Coronary artery (tissue), 2 donors: Measurements from ENCODE around the gene MAST4.
"Not testable (repeated sequence)": the region's sequence is repeated elsewhere in the genome, so short reads cannot be mapped to it uniquely, and the experiment has no call there.

Source experiments
- DNase-seq: peaks from one replicate; pipeline ENCODE4 v3.0.0-alpha.2; 2017; ENCODE audit warnings: low spot score
- H3K27ac ChIP-seq, 2 donors: fragments of 200-600 bp; sonication (generic); one replicate each; pipeline ENCODE4 v1.5.1; 2016 to 2019
- H3K4me3 ChIP-seq: fragments of 200-600 bp; sonication (generic); 2 replicates; pipeline ENCODE4 v1.5.1; 2016; ENCODE audit warnings: mild to moderate bottlenecking, moderate library complexity
- CTCF ChIP-seq: fragments of 200-600 bp; sonication (generic); IDR thresholded peaks from one replicate; pipeline ENCODE4 v1.5.1; 2019; ENCODE audit warnings: antibody characterized with exemption

The MAST4 gene

GRCh38 chr5:67115246-67115645 is 519.1 kb downstream of the MAST4 start:
- Histone ChIP-seq H3K27ac (no peak overlapping the region), H3K4me3 (no peak overlapping the region)
- no peak for TF ChIP-seq CTCF
- DNase-seq, result no peak

GRCh38 chr5:67115817-67116216 is 519.6 kb downstream of the MAST4 start:
- H3K4me3 ChIP-seq, result no peak overlapping the region
- DNase-seq, result no peak
- H3K27ac ChIP-seq, result no peak overlapping the region
- no peak for TF ChIP-seq CTCF

GRCh38 chr5:67118050-67118620 is 521.9 kb downstream of the MAST4 start:
- Histone ChIP-seq H3K4me3 (no peak overlapping the region), H3K27ac (no peak overlapping the region)
- TF ChIP-seq CTCF, result no peak
- no peak for DNase-seq

- no peak for TF ChIP-seq CTCF
- H3K4me3 ChIP-seq, result no peak overlapping the region
- no peak for DNase-seq
- H3K27ac ChIP-seq, result no peak overlapping the region
Measured at GRCh38 chr5:67119010-67119409, 522.8 kb downstream of the MAST4 start.

GRCh38 chr5:67120032-67120431 is 523.8 kb downstream of the MAST4 start:
- no peak for TF ChIP-seq CTCF
- DNase-seq, result no peak

GRCh38 chr5:67123819-67124218 is 527.6 kb downstream of the MAST4 start:
- DNase-seq, result no peak
- H3K27ac ChIP-seq, result no peak overlapping the region
- no peak overlapping the region for H3K4me3 ChIP-seq
- TF ChIP-seq CTCF, result no peak

More at GRCh38 chr5:67120032-67120431, 523.8 kb downstream of the MAST4 start:
- Histone ChIP-seq H3K4me3 (no peak overlapping the region), H3K27ac (no peak overlapping the region)

- H3K27ac ChIP-seq, result no peak overlapping the region
- no peak overlapping the region for H3K4me3 ChIP-seq
- no peak for DNase-seq
- TF ChIP-seq CTCF, result no peak
Measured at GRCh38 chr5:67124556-67124955, 528.4 kb downstream of the MAST4 start.

- not testable (repeated sequence) for H3K27ac ChIP-seq, DNase-seq, H3K4me3 ChIP-seq
Measured at GRCh38 chr5:67127347-67127895, 531.2 kb downstream of the MAST4 start.
